Transverse colon (tissue), 3 donors: ENCODE measurements around the gene SREK1IP1.

Experiments
- POLR2A ChIP-seq: fragments of 450-650 bp; IDR thresholded peaks from one replicate; pipeline ENCODE4 v1.6.1; 2016; ENCODE audit warnings: antibody characterized with exemption, mild to moderate bottlenecking, moderate library complexity
- TF ChIP-seq, protein P1 (sequence below), 5 experiments: fragments of 200-600 bp in 3 of 5; fragments of 450-650 bp in 2 of 5; sonication (generic) in 3 of 5; IDR thresholded peaks; 1 replicate in 2 of 5; 2 replicates in 3 of 5; pipeline ENCODE4 v1.5.1; 2016 to 2017; ENCODE audit warnings: antibody characterized with exemption in 5 of 5, inconsistent platforms in 3 of 5, mild to moderate bottlenecking in 2 of 5, moderate library complexity in 1 of 5

- TF ChIP-seq, protein P1, sequence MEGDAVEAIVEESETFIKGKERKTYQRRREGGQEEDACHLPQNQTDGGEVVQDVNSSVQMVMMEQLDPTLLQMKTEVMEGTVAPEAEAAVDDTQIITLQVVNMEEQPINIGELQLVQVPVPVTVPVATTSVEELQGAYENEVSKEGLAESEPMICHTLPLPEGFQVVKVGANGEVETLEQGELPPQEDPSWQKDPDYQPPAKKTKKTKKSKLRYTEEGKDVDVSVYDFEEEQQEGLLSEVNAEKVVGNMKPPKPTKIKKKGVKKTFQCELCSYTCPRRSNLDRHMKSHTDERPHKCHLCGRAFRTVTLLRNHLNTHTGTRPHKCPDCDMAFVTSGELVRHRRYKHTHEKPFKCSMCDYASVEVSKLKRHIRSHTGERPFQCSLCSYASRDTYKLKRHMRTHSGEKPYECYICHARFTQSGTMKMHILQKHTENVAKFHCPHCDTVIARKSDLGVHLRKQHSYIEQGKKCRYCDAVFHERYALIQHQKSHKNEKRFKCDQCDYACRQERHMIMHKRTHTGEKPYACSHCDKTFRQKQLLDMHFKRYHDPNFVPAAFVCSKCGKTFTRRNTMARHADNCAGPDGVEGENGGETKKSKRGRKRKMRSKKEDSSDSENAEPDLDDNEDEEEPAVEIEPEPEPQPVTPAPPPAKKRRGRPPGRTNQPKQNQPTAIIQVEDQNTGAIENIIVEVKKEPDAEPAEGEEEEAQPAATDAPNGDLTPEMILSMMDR (IDR thresholded peaks at IDR 0.05): no peak
- TF ChIP-seq POLR2A: no peak
Observed at GRCh38 chr5:64742821-64743220, 25.7 kb downstream of the SREK1IP1 start.
